Smooth muscle cell (in vitro differentiated cells): Measurements from ENCODE around the gene SLC15A4. TPM values are rescaled to one million over a fixed set of nuclear protein-coding genes. Genes with fewer than 3 reads are reported as not detected.

Experiments
- DNase-seq: peaks from one replicate; lab custom pipeline; 2025; ENCODE audit not compliant: unreplicated experiment; lab: John Stamatoyannopoulos, UW
- H2AFZ ChIP-seq: fragments of 200-600 bp; sonication (generic); 2 replicates; pipeline ENCODE4 v1.6.0; 2016; ENCODE audit warnings: antibody characterized with exemption, low read depth, mild to moderate bottlenecking
- H3F3A ChIP-seq: fragments of 200-600 bp; sonication (generic); 2 replicates; pipeline ENCODE4 v1.6.0; 2017; ENCODE audit warnings: antibody characterized with exemption, low read depth
- H3K27ac ChIP-seq: fragments of 200-600 bp; sonication (generic); 2 replicates; pipeline ENCODE4 v1.5.1; 2016; ENCODE audit warnings: low read depth, mild to moderate bottlenecking
- H3K27me3 ChIP-seq: fragments of 200-600 bp; sonication (generic); 2 replicates; pipeline ENCODE4 v1.6.1; 2016; ENCODE audit warnings: low read depth, mild to moderate bottlenecking
- H3K36me3 ChIP-seq: fragments of 200-600 bp; sonication (generic); 2 replicates; pipeline ENCODE4 v1.5.1; 2016; ENCODE audit warnings: low read depth
- H3K4me1 ChIP-seq: fragments of 200-600 bp; sonication (generic); 2 replicates; pipeline ENCODE4 v1.5.1; 2016; ENCODE audit warnings: low read depth
- H3K4me2 ChIP-seq: fragments of 200-600 bp; sonication (generic); 2 replicates; pipeline ENCODE4 v1.6.0; 2016; ENCODE audit warnings: mild to moderate bottlenecking
- H3K4me3 ChIP-seq: fragments of 200-600 bp; sonication (generic); 2 replicates; pipeline ENCODE4 v1.5.1; 2016; ENCODE audit warnings: mild to moderate bottlenecking
- H3K79me2 ChIP-seq: fragments of 200-600 bp; sonication (generic); 2 replicates; pipeline ENCODE4 v1.6.0; 2016; ENCODE audit warnings: low read depth, mild to moderate bottlenecking
- H3K9ac ChIP-seq: fragments of 200-600 bp; sonication (generic); 2 replicates; pipeline ENCODE4 v1.6.0; 2016; ENCODE audit warnings: low read depth
- H3K9me3 ChIP-seq: fragments of 200-600 bp; sonication (generic); replicated peaks from 2 replicates; pipeline ENCODE4 v1.5.1; 2016; ENCODE audit warnings: low read depth
- H4K20me1 ChIP-seq: fragments of 200-600 bp; sonication (generic); 2 replicates; pipeline ENCODE4 v1.6.0; 2016; ENCODE audit warnings: low read depth
- WGBS: methylation state at CpG from one replicate; pipeline ENCODE4 v1.1.7; 2016; ENCODE audit warnings: low lambda C conversion rate; 5-methylcytosine and 5-hydroxymethylcytosine counted together
- polyA plus RNA-seq: library from polyadenylated mRNA; unstranded; fragments of >200 nt; fragmentation: Nextera tagmentation; extraction: Ambion mirVana; gene quantifications from 2 replicates; pipeline ENCODE4 v1.2.1, GENCODE V29; 2016
- total RNA-seq: library from RNA; depleted of rRNA; stranded (reverse); fragments of >200 nt; gene quantifications from 2 replicates; pipeline ENCODE4 v1.2.3, GENCODE V29; 2014
- TF ChIP-seq, protein P1 (sequence below): fragments of 200-600 bp; sonication (generic); IDR thresholded peaks from 2 replicates; pipeline ENCODE4 v1.5.1; 2017; ENCODE audit warnings: borderline replicate concordance, mild to moderate bottlenecking, antibody characterized with exemption; ENCODE audit not compliant: insufficient read depth, poor library complexity, severe bottlenecking

SLC15A4 gene
- total and polyA plus RNA-seq, 2 experiments from 2014 or later = 35.0 to 37.3 TPM

DNA sequence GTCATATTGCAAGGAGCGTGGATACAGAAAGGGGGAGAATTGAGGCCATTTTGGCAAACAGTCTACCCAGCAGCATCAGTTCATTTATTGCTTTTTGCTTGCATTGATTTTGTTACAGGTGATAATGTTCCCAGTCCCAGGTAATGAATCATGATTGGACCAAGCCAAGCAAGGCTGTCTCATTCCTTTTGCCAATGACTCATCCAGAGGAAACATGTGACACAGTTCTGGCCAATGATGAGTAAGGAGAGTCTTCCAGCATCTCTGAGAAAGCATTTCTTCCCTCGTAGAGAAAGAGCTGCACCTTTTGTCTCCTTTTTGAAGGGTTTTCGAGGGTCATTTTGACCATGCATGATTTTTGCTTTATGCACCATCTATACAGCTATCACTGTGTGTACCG lies 68.2 kb downstream of the SLC15A4 start:
- H3K9me3 ChIP-seq = no peaks in the 10 kb centered on the region
- no peaks in the 10 kb centered on the region for H4K20me1 ChIP-seq
- H3K4me1 ChIP-seq = peaks cover 3% of the 10 kb centered on the region
- TF ChIP-seq, protein P1, sequence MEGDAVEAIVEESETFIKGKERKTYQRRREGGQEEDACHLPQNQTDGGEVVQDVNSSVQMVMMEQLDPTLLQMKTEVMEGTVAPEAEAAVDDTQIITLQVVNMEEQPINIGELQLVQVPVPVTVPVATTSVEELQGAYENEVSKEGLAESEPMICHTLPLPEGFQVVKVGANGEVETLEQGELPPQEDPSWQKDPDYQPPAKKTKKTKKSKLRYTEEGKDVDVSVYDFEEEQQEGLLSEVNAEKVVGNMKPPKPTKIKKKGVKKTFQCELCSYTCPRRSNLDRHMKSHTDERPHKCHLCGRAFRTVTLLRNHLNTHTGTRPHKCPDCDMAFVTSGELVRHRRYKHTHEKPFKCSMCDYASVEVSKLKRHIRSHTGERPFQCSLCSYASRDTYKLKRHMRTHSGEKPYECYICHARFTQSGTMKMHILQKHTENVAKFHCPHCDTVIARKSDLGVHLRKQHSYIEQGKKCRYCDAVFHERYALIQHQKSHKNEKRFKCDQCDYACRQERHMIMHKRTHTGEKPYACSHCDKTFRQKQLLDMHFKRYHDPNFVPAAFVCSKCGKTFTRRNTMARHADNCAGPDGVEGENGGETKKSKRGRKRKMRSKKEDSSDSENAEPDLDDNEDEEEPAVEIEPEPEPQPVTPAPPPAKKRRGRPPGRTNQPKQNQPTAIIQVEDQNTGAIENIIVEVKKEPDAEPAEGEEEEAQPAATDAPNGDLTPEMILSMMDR = no peak
- no peaks in the 10 kb centered on the region for H3K79me2 ChIP-seq
- no peak overlapping the region for H3K4me3 ChIP-seq
- H3K36me3 ChIP-seq = no peaks in the 10 kb centered on the region
- no peak for DNase-seq
- H3K27me3 ChIP-seq = no peaks in the 10 kb centered on the region
- no peak overlapping the region for H2AFZ ChIP-seq
- H3K4me2 ChIP-seq = no peak overlapping the region
- no peaks in the 10 kb centered on the region for H3F3A ChIP-seq
- no peak overlapping the region for H3K9ac ChIP-seq
- no peak overlapping the region for H3K27ac ChIP-seq
- 59% methylated on average over 4 of the region's 4 CpGs for WGBS

DNA sequence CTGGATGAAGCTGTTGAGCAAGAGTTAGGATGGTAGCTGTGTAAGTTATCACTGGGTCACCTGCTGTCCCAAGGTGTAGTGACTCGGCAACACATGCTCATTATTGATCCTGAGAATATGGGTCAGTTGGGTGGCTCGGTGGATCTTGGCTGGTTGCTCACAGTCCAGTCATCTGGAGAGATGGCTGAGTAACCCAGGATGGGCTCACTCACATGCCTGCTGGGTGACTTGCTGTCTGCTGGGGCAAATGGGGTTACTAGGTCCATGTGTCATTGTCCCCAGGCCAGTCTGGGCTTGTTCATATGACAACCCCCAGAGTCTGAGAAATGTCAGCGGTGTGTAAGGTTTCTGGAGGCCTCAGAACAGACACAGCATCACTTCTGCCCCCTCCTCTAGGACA lies 69.5 kb downstream of the SLC15A4 start:
- no peak for DNase-seq

DNA sequence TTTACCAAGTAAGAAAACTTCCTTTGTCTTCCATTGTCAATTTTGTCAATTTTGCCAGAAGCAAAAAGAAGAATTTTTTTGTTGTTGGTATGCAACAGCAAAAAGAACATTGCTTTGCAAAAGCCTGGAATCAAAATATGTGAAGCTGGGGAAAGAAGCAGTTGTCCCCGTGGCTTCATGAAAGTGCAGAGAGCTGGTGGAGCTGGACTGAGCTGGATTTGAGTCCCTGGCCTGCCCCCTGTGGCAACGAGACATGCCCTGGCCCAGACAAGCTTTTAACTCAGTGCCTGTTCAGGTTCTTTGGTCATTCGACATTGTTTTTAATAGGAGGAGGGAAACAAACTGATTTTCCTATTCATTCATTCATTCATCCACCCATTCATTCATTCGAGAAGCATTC lies 70.3 kb downstream of the SLC15A4 start:
- no peak overlapping the region for H3K4me2 ChIP-seq
- peaks cover 3% of the 10 kb centered on the region for H3K4me1 ChIP-seq
- H3K36me3 ChIP-seq = no peaks in the 10 kb centered on the region
- H3K4me3 ChIP-seq = no peak overlapping the region
- no peaks in the 10 kb centered on the region for H4K20me1 ChIP-seq
- no peak overlapping the region for H2AFZ ChIP-seq
- TF ChIP-seq, protein P1 = no peak
- H3K27ac ChIP-seq = no peak overlapping the region
- H3K27me3 ChIP-seq = no peaks in the 10 kb centered on the region
- H3F3A ChIP-seq = no peaks in the 10 kb centered on the region
- 62% methylated on average over 4 of the region's 4 CpGs for WGBS
- H3K9ac ChIP-seq = no peak overlapping the region
- no peak for DNase-seq
- no peaks in the 10 kb centered on the region for H3K9me3 ChIP-seq
- no peaks in the 10 kb centered on the region for H3K79me2 ChIP-seq

More for the DNA sequence above, 69.5 kb downstream of the SLC15A4 start:
- peaks cover 3% of the 10 kb centered on the region for H3K4me1 ChIP-seq
- no peaks in the 10 kb centered on the region for H3K36me3 ChIP-seq
- no peaks in the 10 kb centered on the region for H3K9me3 ChIP-seq
- H3K27me3 ChIP-seq = no peaks in the 10 kb centered on the region
- H3K4me3 ChIP-seq = no peak overlapping the region
- no peak overlapping the region for H2AFZ ChIP-seq
- H3K9ac ChIP-seq = no peak overlapping the region
- H3K27ac ChIP-seq = no peak overlapping the region
- H4K20me1 ChIP-seq = no peaks in the 10 kb centered on the region
- TF ChIP-seq, protein P1 = no peak
- no peaks in the 10 kb centered on the region for H3F3A ChIP-seq
- 45% methylated on average over 3 of the region's 3 CpGs for WGBS
- no peaks in the 10 kb centered on the region for H3K79me2 ChIP-seq
- no peak overlapping the region for H3K4me2 ChIP-seq

DNA sequence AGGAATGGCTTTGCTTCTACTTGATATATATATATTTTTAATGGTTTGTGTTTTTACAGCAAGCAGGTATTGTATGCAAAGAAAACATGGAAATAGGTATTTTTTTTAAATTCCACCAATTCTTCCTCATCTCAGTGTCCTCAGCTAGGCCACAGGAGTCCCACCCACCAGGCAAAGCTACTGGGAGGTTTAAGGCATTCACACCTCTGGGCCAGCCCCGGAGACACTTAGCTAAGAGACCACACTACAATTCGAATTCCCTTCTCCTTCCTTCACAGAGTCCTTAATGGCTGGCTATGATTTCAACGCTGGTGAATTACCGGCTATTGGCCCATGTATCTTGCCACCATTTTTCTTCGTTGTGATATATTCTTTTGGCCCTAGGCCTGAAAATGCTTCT lies 71.4 kb downstream of the SLC15A4 start:
- Histone ChIP-seq H2AFZ (no peak overlapping the region), H3K27me3 (no peaks in the 10 kb centered on the region), H3K4me2 (no peak overlapping the region), H3K4me1 (peaks cover 3% of the 10 kb centered on the region), H3K9me3 (no peaks in the 10 kb centered on the region), H3K9ac (no peak overlapping the region), H3K27ac (no peak overlapping the region), H3F3A (no peaks in the 10 kb centered on the region), H3K79me2 (no peaks in the 10 kb centered on the region), H3K4me3 (no peak overlapping the region), H3K36me3 (no peaks in the 10 kb centered on the region), H4K20me1 (no peaks in the 10 kb centered on the region)
- TF ChIP-seq, protein P1 = no peak
- no peak for DNase-seq
- WGBS = 91% methylated on average over 5 of the region's 5 CpGs
